OCI-LY1 (cell line): ENCODE data around the gene MTSS2.

Source experiments
- CTCF ChIP-seq: fragments of 200-600 bp; sonication (generic), shearing (Covaris generic); IDR thresholded peaks from 2 replicates; pipeline ENCODE4 v1.5.1; 2017; ENCODE audit warnings: mild to moderate bottlenecking, antibody characterized with exemption, low read length, moderate library complexity, mixed read lengths
- EZH2 ChIP-seq: fragments of 200-600 bp; sonication (generic), shearing (Covaris generic); IDR thresholded peaks from 2 replicates; pipeline ENCODE4 v1.8.0; 2017; ENCODE audit warnings: borderline replicate concordance, mixed run types, mild to moderate bottlenecking, antibody characterized with exemption, low read length, moderate library complexity, mixed read lengths

GRCh38 chr16:70701036-70701435 is 15.2 kb upstream of the MTSS2 start:
- TF ChIP-seq CTCF (no peak), EZH2 (no peak)
